PC-3 (cell line): ENCODE measurements around the gene BACH2. TPM values are rescaled to one million over a fixed set of nuclear protein-coding genes. Genes with fewer than 3 reads are reported as not detected.

Source experiments
- ATAC-seq: fragments of 200-7000 bp; cut with Tn5 transposase; 2 replicates; pipeline ENCODE4 v1.9.1; 2020; ENCODE audit warnings: mild to moderate bottlenecking, moderate library complexity
- BruUV-seq: library from RNA; stranded (reverse); fragments of 400-500 nt; replicated peaks from 2 replicates; lab custom pipeline; 2021; lab: Mats Ljungman, UMichigan
- CTCF ChIA-PET: fragments of 300-600 bp; sonication (Branson Sonifier 250); formaldehyde crosslinking; loops from one replicate; lab custom pipeline; 2022; ENCODE audit warnings: antibody characterized with exemption; lab: Charles Lee
- POLR2A ChIA-PET: fragments of 300-600 bp; sonication (Branson Sonifier 250); formaldehyde crosslinking; loops from one replicate; lab custom pipeline; 2022; ENCODE audit warnings: antibody characterized with exemption; ENCODE audit not compliant: unreplicated experiment; lab: Charles Lee
- DNase-seq: peaks from one replicate; pipeline ENCODE4 v3.0.0-alpha.2; 2015
- H2AFZ ChIP-seq: fragments of 300-600 bp; sonication (generic); 2 replicates; pipeline ENCODE4 v1.6.0; 2016; ENCODE audit warnings: antibody characterized with exemption, low read length
- H3F3A ChIP-seq: fragments of 300-600 bp; sonication (generic); one replicate; pipeline ENCODE4 v1.6.0; 2017; ENCODE audit warnings: antibody characterized with exemption, low read length, control low read depth, mild to moderate bottlenecking; ENCODE audit not compliant: unreplicated experiment
- H3K27ac ChIP-seq: fragments of 300-600 bp; sonication (generic); 2 replicates; pipeline ENCODE4 v1.5.1; 2016; ENCODE audit warnings: mild to moderate bottlenecking, low read length
- H3K27me3 ChIP-seq: fragments of 300-600 bp; sonication (generic); 2 replicates; pipeline ENCODE4 v1.6.1; 2016; ENCODE audit warnings: low read length, mixed read lengths
- H3K36me3 ChIP-seq: fragments of 300-600 bp; sonication (generic); 2 replicates; pipeline ENCODE4 v1.6.1; 2016; ENCODE audit warnings: low read depth, mixed run types, low read length, mixed read lengths
- H3K4me1 ChIP-seq: fragments of 300-600 bp; sonication (generic); 2 replicates; pipeline ENCODE4 v1.5.1; 2016; ENCODE audit warnings: low read length; ENCODE audit not compliant: insufficient read depth
- H3K4me2 ChIP-seq: fragments of 300-600 bp; sonication (generic); 2 replicates; pipeline ENCODE4 v1.6.0; 2016; ENCODE audit warnings: low read length
- H3K4me3 ChIP-seq: fragments of 300-600 bp; sonication (generic); 2 replicates; pipeline ENCODE4 v1.5.1; 2016; ENCODE audit warnings: mild to moderate bottlenecking, low read length, mixed read lengths
- H3K79me2 ChIP-seq: fragments of 300-600 bp; sonication (generic); 2 replicates; pipeline ENCODE4 v1.6.1; 2017; ENCODE audit warnings: low read length, mixed read lengths
- H3K9ac ChIP-seq: fragments of 300-600 bp; sonication (generic); 2 replicates; pipeline ENCODE4 v1.6.0; 2016; ENCODE audit warnings: mild to moderate bottlenecking, low read length
- H3K9me2 ChIP-seq: fragments of 300-600 bp; sonication (generic); replicated peaks from 2 replicates; pipeline ENCODE4 v1.6.1; 2016; ENCODE audit warnings: mixed run types, low read length, mixed read lengths
- H3K9me3 ChIP-seq: fragments of 300-600 bp; sonication (generic); 2 replicates; pipeline ENCODE4 v1.6.1; 2016; ENCODE audit warnings: low read length, mixed read lengths
- H4K20me1 ChIP-seq: fragments of 300-600 bp; sonication (generic); 2 replicates; pipeline ENCODE4 v1.6.1; 2016; ENCODE audit warnings: low read length, mixed read lengths
- CTCF ChIP-seq: fragments of 300-600 bp; sonication (generic); conservative IDR thresholded peaks from 2 replicates; pipeline ENCODE4 v1.5.1; 2017; ENCODE audit warnings: antibody characterized with exemption, low read depth, mild to moderate bottlenecking, low read length
- EZH2 ChIP-seq: fragments of 300-600 bp; sonication (generic); IDR thresholded peaks from one replicate; pipeline ENCODE4 v1.6.1; 2017; ENCODE audit warnings: antibody characterized with exemption, mild to moderate bottlenecking, low read length; ENCODE audit not compliant: unreplicated experiment
- EZH2phosphoT487 ChIP-seq: fragments of 300-600 bp; sonication (generic); IDR thresholded peaks from 2 replicates; pipeline ENCODE4 v1.6.1; 2018; ENCODE audit warnings: mild to moderate bottlenecking, antibody characterized with exemption, low read length, borderline replicate concordance
- intact Hi-C: fragments of 100-400 bp; cut with micrococcal nuclease; formaldehyde crosslinking; loops from 2 replicates; pipeline ENCODE4 v1.9.0; 2023
- total RNA-seq: library from RNA; depleted of rRNA; stranded (reverse); fragments of >200 nt; gene quantifications from 2 replicates; pipeline ENCODE4 v1.2.3, GENCODE V29; 2014

BACH2 gene
- total RNA-seq, 1 experiment from 2014 or later, result 7.0 TPM

- CTCF ChIA-PET, result no interaction called here
- intact Hi-C loops, result no loop called here
- no TSS peak for BruUV-seq
These were observed 5.2 kb upstream of the BACH2 start for GRCh38 chr6:90301816-90302215.

GRCh38 chr6:90298459-90299053, 1.9 kb upstream of the BACH2 start:
- intact Hi-C loops, result loop anchor here (5.0 kb wide), 2 partner anchors 94 to 356 kb away; no protein-coding TSS in a partner anchor
- no TSS peak for BruUV-seq
- ChIA-PET CTCF (no interaction called here), POLR2A (no interaction called here)
- DNase-seq, result no peak
- Histone ChIP-seq H3K9me3 (no peaks in the 10 kb centered on the region), H3K27ac (no peak overlapping the region), H3K4me2 (no peak overlapping the region), H3K36me3 (no peaks in the 10 kb centered on the region), H3K79me2 (0 out of 2 replicates have a peak, but pooled peaks cover 7% of the 10 kb centered on the region), H3K27me3 (no peaks in the 10 kb centered on the region), H3K4me3 (no peak overlapping the region), H3K9ac (no peak overlapping the region), H2AFZ (no peak overlapping the region), H3F3A (no peaks in the 10 kb centered on the region), H3K9me2 (no peaks in the 10 kb centered on the region), H3K4me1 (0 out of 2 replicates have a peak, but pooled peaks cover 4% of the 10 kb centered on the region), H4K20me1 (no peaks in the 10 kb centered on the region)
- TF ChIP-seq EZH2 (no peak), CTCF (no peak)
- no peak for ATAC-seq

More at GRCh38 chr6:90301816-90302215, 5.2 kb upstream of the BACH2 start:
- Histone ChIP-seq H3K36me3 (no peaks in the 10 kb centered on the region), H3K4me1 (no peaks in the 10 kb centered on the region), H3K79me2 (no peaks in the 10 kb centered on the region), H4K20me1 (no peaks in the 10 kb centered on the region), H3K27ac (no peak overlapping the region), H3K9me2 (no peaks in the 10 kb centered on the region), H3K27me3 (no peaks in the 10 kb centered on the region), H3K4me3 (no peak overlapping the region), H3K9ac (no peak overlapping the region), H3K4me2 (no peak overlapping the region), H2AFZ (no peak overlapping the region), H3F3A (no peaks in the 10 kb centered on the region), H3K9me3 (no peaks in the 10 kb centered on the region)
- POLR2A ChIA-PET, result no interaction called here
- no peak for DNase-seq
- TF ChIP-seq CTCF (no peak), EZH2 (no peak), EZH2phosphoT487 (no peak)
- no peak for ATAC-seq

GRCh38 chr6:90297867-90298381, 1.3 kb upstream of the BACH2 start:
- Histone ChIP-seq H3K9me2 (no peaks in the 10 kb centered on the region), H3K9me3 (no peaks in the 10 kb centered on the region), H3K27ac (no peak overlapping the region), H3K4me3 (no peak overlapping the region), H3K4me2 (no peak overlapping the region), H4K20me1 (no peaks in the 10 kb centered on the region), H3K79me2 (0 out of 2 replicates have a peak, but pooled peaks cover 7% of the 10 kb centered on the region), H3K27me3 (no peaks in the 10 kb centered on the region), H3K36me3 (no peaks in the 10 kb centered on the region), H3K4me1 (0 out of 2 replicates have a peak, but pooled peaks cover 4% of the 10 kb centered on the region), H3F3A (no peaks in the 10 kb centered on the region), H3K9ac (no peak overlapping the region), H2AFZ (no peak overlapping the region)
- ATAC-seq (no peak), DNase-seq (no peak)
- intact Hi-C loops, result loop anchor here (2.0 to 5.0 kb wide), 3 partner anchors 94 to 356 kb away; no protein-coding TSS in a partner anchor
- CTCF ChIA-PET, result no interaction called here
- POLR2A ChIA-PET, result interaction anchor here (0.6 kb wide), 1 partner anchor 93 kb away, joined by 4 read pairs; no protein-coding TSS in a partner anchor
- TF ChIP-seq CTCF, result no peak
- no peak for TF ChIP-seq EZH2phosphoT487
- no TSS peak for BruUV-seq
